ENCODE results near the gene PPP1R27. TPM values are rescaled to one million over a fixed set of nuclear protein-coding genes. Genes with fewer than 3 reads are reported as not detected.

Gene PPP1R27
- total and polyA plus RNA-seq, 2 donors (not counting 1 experiment from before 2014, with no cell fraction given), result not detected

GRCh38 chr17:81846743-81847689, 12.2 kb upstream of the PPP1R27 start:
- H3K27ac ChIP-seq (ENCODE audit: insufficient read depth, low read length), result no peak overlapping the region

DNA sequence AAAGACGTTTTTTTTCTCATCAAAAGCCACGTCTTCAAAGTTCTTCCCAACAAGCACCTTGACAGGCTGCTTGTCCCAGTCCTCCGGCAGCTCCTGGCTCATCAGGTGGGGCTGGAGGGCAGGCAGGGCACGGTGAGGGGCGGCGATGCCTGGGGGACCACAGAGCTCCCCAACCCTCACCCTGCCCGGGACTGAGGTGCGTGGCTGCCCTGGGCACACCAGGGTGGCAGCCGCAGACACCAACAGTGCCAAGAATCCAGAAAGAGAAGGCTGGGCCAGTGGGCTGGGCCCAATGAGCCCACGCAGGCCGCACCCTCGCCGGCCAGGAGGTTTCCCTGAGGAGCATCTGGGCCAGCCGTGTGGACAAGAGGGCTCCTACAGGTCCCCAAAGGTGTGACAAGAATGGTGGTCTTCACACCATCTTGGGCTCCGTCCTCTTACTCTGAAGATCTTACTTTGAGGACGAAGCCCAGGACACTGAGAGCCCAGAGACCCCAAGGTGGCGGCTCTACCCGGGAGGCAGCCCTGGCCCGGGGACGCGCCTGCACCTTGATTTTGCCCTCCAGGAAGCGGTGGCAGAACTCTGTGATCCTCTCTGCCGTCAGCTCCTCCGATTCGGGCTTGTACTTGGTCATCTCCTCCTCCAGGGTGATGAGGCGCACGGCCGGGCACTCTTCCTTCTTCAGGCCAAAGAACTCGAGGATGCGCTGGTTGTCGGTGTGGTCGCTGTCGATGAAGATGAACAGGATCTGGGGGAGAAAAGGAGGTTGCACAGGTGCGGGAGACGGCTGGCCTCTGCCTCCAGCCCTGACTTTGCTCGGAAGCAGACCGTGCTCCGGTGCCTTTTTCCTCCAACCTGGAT, 11.3 kb upstream of the PPP1R27 start:
- Histone ChIP-seq H4K20me1 (ENCODE audit: control insufficient read depth, extremely low read depth, insufficient read depth, low read length) (no peaks in the 10 kb centered on the region), H3K4me2 (ENCODE audit: extremely low read depth, insufficient read depth, low read length) (no peak overlapping the region), H3K4me1 (ENCODE audit: control insufficient read depth, extremely low read depth, insufficient read depth, low read length) (no peaks in the 10 kb centered on the region), H3K9ac (ENCODE audit: insufficient read depth, low read length) (no peak overlapping the region), H3K79me2 (ENCODE audit: control insufficient read depth, insufficient read depth, low read length) (no peaks in the 10 kb centered on the region), H2AFZ (ENCODE audit: low read length) (no peak overlapping the region), H3K9me3 (ENCODE audit: control insufficient read depth, insufficient read depth, low read depth, low read length) (no peaks in the 10 kb centered on the region), H3K4me3 (replicated peaks in 1 of 4; ENCODE audit: control extremely low read depth in 1 of 4, insufficient read depth in 1 of 4, low read depth in 3 of 4, low read length in 4 of 4) (no peak overlapping the region), H3K27ac (ENCODE audit: insufficient read depth, low read length) (no peak overlapping the region), H3K36me3 (ENCODE audit: control insufficient read depth, insufficient read depth, low read length) (peaks cover 50% of the 10 kb centered on the region), H3K27me3 (ENCODE audit: control insufficient read depth, insufficient read depth, low read length) (no peaks in the 10 kb centered on the region)
- no peak for TF ChIP-seq EZH2 (IDR thresholded peaks at IDR 0.05; ENCODE audit: low read length, missing control alignments)
- TF ChIP-seq, protein P1, sequence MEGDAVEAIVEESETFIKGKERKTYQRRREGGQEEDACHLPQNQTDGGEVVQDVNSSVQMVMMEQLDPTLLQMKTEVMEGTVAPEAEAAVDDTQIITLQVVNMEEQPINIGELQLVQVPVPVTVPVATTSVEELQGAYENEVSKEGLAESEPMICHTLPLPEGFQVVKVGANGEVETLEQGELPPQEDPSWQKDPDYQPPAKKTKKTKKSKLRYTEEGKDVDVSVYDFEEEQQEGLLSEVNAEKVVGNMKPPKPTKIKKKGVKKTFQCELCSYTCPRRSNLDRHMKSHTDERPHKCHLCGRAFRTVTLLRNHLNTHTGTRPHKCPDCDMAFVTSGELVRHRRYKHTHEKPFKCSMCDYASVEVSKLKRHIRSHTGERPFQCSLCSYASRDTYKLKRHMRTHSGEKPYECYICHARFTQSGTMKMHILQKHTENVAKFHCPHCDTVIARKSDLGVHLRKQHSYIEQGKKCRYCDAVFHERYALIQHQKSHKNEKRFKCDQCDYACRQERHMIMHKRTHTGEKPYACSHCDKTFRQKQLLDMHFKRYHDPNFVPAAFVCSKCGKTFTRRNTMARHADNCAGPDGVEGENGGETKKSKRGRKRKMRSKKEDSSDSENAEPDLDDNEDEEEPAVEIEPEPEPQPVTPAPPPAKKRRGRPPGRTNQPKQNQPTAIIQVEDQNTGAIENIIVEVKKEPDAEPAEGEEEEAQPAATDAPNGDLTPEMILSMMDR (conservative IDR thresholded peaks at IDR 0.05 in 1 of 2, IDR thresholded peaks at IDR 0.05 in 1 of 2; ENCODE audit: low read depth in 1 of 2, low read length in 2 of 2), result no peak
- DNase-seq (ENCODE audit: low read depth in 2 of 2), result no peak

More at GRCh38 chr17:81846743-81847689, 12.2 kb upstream of the PPP1R27 start:
- Histone ChIP-seq H3K4me2 (ENCODE audit: extremely low read depth, insufficient read depth, low read length) (no peak overlapping the region), H3K4me1 (ENCODE audit: control insufficient read depth, extremely low read depth, insufficient read depth, low read length) (no peaks in the 10 kb centered on the region), H3K79me2 (ENCODE audit: control insufficient read depth, insufficient read depth, low read length) (peaks cover 7% of the 10 kb centered on the region), H3K9me3 (ENCODE audit: control insufficient read depth, insufficient read depth, low read depth, low read length) (no peaks in the 10 kb centered on the region), H4K20me1 (ENCODE audit: control insufficient read depth, extremely low read depth, insufficient read depth, low read length) (no peaks in the 10 kb centered on the region), H3K4me3 (replicated peaks in 1 of 4; ENCODE audit: control extremely low read depth in 1 of 4, insufficient read depth in 1 of 4, low read depth in 3 of 4, low read length in 4 of 4) (no peak overlapping the region), H2AFZ (ENCODE audit: low read length) (no peak overlapping the region), H3K9ac (ENCODE audit: insufficient read depth, low read length) (no peak overlapping the region), H3K27me3 (ENCODE audit: control insufficient read depth, insufficient read depth, low read length) (no peaks in the 10 kb centered on the region), H3K36me3 (ENCODE audit: control insufficient read depth, insufficient read depth, low read length) (peaks cover 57% of the 10 kb centered on the region)
- DNase-seq (ENCODE audit: low read depth in 2 of 2), result no peak
- TF ChIP-seq, protein P1 (conservative IDR thresholded peaks at IDR 0.05 in 1 of 2, IDR thresholded peaks at IDR 0.05 in 1 of 2; ENCODE audit: low read depth in 1 of 2, low read length in 2 of 2), result no peak
- TF ChIP-seq EZH2 (IDR thresholded peaks at IDR 0.05; ENCODE audit: low read length, missing control alignments), result no peak

GRCh38 chr17:81845361-81845760, 10.5 kb upstream of the PPP1R27 start:
- TF ChIP-seq, protein P1 (conservative IDR thresholded peaks at IDR 0.05 in 1 of 2, IDR thresholded peaks at IDR 0.05 in 1 of 2; ENCODE audit: low read depth in 1 of 2, low read length in 2 of 2), result no peak
- no peak for TF ChIP-seq EZH2 (IDR thresholded peaks at IDR 0.05; ENCODE audit: low read length, missing control alignments)
- Histone ChIP-seq H2AFZ (ENCODE audit: low read length) (no peak overlapping the region), H3K27me3 (ENCODE audit: control insufficient read depth, insufficient read depth, low read length) (no peaks in the 10 kb centered on the region), H3K27ac (ENCODE audit: insufficient read depth, low read length) (no peak overlapping the region), H3K4me2 (ENCODE audit: extremely low read depth, insufficient read depth, low read length) (no peak overlapping the region), H3K9ac (ENCODE audit: insufficient read depth, low read length) (no peak overlapping the region), H3K4me1 (ENCODE audit: control insufficient read depth, extremely low read depth, insufficient read depth, low read length) (no peaks in the 10 kb centered on the region), H4K20me1 (ENCODE audit: control insufficient read depth, extremely low read depth, insufficient read depth, low read length) (no peaks in the 10 kb centered on the region), H3K9me3 (ENCODE audit: control insufficient read depth, insufficient read depth, low read depth, low read length) (no peaks in the 10 kb centered on the region), H3K4me3 (replicated peaks in 1 of 4; ENCODE audit: control extremely low read depth in 1 of 4, insufficient read depth in 1 of 4, low read depth in 3 of 4, low read length in 4 of 4) (no peak overlapping the region), H3K79me2 (ENCODE audit: control insufficient read depth, insufficient read depth, low read length) (no peaks in the 10 kb centered on the region), H3K36me3 (ENCODE audit: control insufficient read depth, insufficient read depth, low read length) (peaks cover 48% of the 10 kb centered on the region)
- no peak for DNase-seq (ENCODE audit: low read depth in 2 of 2)
